GM03348 (cell line): ENCODE results near the gene TSR3.
A peak's percentile ranks its signal among the peaks of the same experiment; 100 is the strongest.
"Not testable (repeated sequence)": the region's sequence is repeated elsewhere in the genome, so short reads cannot be mapped to it uniquely, and the experiment has no call there.

Source experiments
- DNase-seq: peaks from one replicate; pipeline ENCODE4 v3.0.0; 2012; ENCODE audit warnings: low spot score

The TSR3 gene

DNA sequence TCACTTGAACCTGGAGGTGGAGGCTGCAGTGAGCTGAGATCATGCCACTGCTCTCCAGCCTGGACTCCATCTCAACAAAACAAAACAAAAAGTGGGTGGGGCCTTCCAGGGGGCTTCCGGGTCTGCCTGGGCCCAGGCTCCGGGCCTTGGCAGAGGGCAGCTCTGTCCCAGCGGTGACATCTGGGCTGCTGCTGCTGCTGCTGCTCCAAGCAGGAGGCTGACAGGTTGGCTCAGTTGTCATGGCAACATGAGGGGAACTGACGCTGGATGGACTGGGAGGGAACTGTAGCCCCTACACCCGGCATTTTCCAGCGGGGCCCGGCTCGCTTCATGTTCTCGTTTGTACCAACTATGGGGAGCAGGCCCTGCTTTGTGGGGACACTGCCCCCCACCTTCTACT, 14.2 kb downstream of the TSR3 start:
- DNase-seq = no peak

DNA sequence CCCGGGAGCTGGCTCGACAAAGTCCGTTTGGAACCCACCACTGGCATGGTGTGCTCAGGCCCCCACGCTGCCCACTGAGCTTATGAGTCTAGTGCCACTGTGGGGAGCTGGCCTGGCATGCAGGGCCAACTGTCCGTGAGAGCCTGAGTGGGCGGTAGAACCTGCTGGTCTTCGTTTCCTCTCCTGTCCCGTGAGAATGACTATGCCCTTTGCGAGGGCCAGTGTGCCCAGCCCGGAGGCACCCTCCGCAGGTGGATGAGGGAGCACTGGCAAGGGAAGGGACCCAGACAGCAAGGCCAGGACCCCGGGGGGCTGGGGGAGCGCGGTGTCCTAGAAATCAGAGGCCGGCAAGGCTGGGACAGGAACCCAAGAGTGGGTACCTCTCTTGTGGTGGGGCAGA, 15.1 kb downstream of the TSR3 start:
- no peak for DNase-seq

DNA sequence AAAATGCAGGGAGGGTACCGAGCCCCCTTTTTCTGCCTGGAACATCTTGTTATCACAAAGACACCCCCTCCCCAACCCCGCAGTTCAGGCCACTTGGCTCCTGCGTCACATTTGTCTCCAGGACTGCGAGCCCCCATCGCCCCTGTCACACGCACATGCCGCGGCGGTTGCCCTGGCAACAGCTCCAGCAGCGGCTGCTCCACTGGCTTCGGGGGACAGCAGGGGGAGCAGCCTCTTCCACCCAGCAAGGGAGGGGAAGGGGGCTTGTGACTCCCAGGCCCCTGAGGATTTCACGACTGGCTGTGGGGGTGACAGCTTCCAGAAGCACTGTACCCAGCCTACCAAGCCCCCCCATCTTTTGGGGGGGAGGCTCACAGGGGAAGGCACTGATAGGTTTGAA, 15.7 kb downstream of the TSR3 start:
- no peak for DNase-seq

DNA sequence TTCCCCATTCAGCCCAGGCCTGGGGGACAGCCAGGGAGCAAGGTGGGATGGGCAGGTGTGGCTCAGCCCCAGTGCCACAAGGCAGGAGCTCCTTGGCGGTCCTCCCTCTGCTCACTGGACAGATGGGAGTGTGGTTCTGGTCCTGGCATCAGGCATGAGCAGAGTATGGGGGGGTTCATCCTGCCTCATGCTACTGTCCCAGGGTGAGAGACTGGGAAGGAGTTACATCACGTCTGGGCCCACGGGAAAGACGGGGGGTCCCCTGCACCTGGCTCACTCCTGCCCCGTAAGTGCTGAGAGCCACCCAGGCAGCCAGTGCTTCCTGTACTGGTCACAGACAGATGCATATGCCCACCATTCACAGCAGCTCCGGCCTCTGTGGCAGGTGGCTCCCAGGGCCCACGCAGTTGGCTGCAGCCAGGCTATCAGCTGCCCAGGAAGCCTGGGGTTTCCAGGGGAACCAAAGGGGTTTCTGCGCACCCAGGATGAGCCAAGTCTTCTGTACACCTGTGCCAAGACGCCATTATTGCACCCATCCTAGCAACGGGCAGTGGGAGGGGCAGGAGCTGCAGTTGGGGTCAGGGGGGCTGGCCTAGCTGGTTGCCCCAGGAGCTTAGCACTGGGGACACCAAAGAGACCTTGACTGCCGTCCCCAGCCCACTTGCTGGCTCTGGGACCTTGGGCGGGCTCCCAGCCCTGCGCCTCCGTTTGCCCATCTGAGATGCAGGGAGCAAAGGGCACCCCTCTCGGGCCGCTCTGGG, 16.3 kb downstream of the TSR3 start:
- no peak for DNase-seq

DNA sequence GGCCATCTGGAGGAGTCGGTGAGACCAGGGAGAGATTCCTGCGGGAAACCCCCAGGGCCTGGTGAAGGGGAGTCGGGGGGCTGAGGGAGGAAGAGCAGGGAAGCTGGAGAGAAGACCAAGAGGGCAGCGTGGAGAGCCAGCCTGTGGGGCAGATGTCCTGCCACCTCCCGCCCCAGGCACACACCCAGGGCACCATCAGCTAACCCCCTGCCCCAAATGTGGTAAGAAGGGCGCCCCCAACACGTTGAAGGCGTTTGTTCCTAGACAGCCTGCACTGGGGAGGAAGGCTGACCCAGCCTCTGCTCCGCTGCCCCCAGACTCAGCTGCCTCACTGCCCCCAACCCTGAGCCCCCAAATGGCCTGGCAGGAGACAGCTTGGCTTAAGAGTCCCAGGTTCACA, 16.9 kb downstream of the TSR3 start:
- DNase-seq = no peak

DNA sequence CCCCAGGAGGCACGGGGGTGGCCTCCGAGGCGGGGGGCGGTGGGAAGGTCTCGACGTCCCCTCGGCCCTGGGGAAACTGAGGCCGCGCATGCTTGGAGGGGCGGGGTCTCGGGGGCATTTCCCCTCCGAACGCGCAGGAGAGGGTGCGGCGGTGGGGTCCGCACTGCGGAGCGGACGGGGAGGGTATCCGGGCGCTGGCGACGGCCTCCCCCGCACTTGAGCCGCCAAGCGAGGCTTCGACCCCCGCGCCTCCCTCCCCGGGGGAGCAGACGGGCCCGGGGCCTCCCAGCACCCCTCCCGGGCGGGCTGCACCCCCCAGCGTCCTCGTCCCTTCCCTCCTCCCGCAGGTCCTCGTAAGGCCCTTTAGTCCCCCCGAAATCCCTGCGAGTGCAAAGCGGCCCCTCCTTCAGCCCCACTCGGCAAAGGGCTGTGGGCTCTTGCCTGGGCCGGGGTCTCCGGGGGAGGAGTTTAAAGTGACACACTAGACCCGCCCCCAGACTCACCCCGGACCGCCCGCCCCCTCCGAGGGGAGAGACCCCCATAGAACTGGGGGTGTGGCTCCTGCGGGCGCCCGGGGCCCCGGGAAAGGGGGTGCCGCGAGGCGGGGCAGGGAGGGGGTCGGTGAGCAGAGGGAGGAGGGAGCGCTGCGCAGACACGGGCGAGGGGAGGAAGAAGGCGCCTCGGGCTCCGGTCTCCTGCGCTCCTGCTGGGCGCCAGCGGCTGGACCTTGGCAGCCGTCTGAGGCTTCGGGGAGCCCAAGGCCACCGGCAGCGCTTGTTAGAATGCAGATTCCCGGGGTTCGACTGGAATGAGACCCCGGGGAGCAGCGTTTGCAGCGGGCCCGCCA, 17.6 kb downstream of the TSR3 start:
- DNase-seq = no peak

DNA sequence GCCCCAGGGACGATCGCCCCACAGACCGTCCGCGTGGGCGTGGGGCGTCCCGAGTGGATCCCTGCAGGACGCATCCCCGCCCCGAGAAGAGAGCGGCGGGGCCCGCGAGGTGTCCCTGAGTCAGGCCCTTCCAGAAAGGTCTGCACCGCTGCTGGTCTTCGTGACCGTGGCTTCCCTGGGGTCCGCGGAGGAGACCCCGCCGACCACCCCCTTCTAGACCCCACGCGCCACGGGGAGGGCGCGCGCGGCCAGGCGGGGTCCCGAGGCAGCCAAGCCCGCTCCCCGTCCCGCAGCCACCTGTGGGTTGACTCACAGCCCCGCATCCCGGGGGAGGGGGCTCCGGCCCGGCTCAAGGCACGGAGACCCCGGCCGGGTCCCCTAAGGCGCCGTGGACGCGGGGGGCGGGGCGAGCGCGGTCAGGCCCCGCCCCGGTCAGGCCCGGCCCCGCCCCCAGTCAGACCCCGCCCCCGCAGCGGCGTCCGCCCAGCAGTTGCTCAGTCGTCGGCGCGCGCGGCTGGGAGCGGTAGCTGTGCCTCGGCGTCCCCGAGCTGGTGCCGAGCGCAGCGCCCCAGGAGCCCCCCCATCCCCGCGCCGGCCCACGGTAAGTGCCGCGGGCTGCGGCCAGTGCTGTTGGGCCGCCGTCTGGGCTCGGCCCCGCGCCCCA, 18.4 kb downstream of the TSR3 start, which contains the start of gene BAIAP3:
Gene BAIAP3 (plus strand): TSS at position 497 of the 664 bp plus-strand sequence. CDS start 4,905 bp downstream, outside the sequence.
- DNase-seq = peak; percentile 86

DNA sequence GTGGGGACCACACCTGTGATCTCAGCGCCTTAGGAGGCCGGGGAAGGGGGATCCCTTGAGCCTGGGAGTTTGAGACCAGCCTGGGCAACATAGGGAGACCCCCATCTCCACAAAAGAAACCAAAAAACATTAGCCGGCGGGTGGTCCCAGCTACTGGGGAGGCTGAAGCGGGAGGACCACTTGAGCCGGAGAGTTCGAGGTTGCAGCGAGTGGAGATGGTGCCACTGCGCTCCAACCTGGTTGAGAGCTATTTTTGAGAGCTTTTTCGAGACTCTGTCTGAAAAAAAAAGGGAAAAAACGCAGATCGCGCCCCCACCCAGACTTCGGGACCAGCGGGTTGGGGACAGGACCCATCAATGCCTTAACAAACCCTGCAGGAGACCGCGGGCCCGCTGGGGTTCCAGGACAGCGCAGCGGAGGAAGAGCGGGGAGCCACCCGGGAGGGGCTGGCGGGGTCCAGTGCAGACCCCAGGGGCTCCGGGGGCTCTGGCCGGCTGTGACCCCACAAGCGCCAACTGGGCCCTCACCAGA, 19.0 kb downstream of the TSR3 start:
- DNase-seq = no peak

DNA sequence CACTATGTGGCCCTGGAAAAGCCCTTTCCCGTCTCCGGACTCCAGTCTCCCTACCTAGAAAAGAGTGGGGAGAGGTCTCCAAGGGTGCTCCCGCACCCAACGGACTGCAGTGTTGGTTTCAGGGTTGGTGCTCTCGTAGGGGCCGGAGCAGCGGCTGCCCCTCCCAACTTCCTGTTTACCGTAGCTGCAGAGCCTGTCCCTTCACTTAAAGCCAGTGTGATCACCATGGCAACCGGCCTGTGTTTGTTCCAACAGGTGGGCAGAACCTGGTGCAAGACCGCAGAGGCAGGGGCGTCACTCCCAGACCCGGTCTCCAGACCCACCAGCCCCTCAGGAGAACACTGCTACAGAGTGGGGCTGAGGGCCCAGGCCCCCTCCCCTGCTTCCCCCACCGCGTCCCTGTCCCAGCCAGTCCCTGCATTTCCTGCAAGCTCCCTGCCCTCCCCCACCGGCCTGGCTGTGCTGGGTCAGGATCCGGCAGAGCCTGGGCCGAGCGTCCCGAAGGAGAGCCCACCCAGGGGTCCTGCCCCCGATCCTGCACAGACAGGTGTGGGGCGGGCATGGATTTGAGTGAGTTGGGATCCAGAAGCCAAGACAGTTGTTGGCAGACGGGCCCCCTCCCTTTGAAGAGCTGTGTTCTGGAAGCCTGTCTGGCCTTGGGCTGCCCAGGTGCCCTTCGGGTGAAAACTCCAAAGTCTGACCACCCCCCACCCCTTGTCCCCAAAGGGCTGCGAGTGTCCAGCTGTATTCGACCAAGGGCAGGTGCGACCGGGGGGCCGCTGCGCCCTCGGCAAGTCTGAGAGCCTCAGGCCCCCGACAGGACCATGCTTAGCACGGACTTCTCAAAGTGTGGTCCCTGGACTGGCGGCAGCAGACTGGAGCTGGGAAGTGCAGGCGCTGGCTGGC, 19.7 kb downstream of the TSR3 start:
- DNase-seq = peak; percentile 43

DNA sequence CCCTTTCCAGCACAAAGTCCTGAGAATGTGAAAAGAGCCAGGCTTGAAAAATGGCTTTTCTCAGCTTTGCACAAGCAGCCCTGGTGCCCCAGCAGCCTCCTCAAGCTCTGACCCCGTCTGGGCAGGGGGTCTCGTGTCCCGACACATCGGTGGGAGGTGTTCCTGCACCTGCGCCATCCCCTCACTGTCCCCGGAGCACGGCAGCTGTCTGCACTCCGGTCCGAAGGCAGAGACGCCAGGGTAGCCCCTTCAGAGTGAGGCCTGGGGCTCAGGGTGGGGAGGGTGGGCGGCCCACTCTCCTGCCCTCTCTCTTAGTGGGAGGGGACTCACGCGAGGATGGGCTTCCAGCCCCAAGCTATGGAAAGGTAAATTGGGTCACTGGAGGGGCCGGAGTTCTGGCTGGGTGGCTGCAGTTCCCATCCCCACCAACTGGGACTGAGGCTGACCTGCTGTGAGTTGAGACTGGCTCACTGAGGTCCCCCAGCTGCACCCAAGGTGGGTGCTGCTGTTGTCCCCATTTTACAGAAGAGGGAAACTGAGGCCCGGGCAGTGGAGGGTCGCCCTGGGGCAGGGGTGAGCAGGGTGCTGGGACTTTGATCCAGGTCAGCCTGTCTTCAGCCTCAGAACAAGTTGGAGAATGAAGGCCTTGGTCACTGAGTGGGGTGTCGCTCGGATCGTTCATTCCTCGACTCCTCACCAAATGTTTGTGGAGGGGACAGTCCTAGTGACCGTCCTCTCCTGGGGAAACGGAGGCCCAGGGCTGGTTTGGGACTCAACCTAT, 20.6 kb downstream of the TSR3 start:
- DNase-seq = no peak

DNA sequence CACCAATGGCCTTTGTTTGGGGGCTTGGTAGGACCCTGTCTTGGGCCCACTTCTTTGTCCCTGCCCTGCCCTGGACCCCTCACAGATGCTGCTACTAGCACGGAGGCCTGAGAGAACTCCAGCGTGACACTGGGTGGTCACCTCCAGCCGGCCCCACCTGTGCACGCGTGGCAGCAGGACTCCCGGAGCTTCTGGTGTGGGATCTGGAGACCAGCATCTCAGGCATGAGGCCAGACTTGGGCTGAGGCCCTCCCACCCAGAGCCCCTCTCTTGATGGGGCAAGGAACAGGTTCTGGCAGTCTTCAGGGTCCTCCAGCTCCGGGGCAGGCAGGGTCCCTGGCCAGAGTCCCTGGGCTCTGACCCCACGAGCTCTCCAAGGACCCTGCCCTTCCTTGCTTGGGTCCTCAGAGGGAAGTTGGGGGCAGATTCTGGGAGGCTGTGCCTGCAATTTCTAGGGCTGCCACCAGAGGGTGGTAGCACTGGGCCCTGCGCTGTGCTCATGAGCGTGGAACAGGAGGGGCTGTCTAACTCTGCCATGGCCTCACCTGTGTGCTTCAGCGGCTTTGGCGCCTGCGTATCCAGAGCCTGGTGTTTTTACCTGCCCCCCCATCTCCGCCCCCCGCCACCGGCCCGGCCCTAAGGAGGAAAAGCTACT, 21.3 kb downstream of the TSR3 start:
- DNase-seq = no peak

DNA sequence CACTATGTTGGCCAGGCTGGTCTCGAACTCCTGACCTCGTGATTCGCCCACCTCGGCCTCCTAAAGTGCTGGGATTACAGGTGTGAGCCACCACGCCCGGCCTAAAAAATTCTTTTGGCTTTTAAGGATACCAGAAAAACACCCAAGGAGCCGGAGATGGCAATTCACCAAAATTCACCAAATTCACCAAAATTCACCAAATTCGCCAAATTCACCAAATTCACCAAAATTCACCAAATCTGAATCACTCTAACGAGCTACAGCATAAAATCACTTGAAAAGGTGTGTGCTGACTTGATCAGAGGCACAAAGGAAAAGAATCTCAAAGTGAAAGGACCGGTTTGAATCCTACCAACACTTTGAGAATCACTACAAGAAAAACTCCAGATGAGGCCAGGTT, 22.7 kb downstream of the TSR3 start:
- DNase-seq = not testable (repeated sequence)

DNA sequence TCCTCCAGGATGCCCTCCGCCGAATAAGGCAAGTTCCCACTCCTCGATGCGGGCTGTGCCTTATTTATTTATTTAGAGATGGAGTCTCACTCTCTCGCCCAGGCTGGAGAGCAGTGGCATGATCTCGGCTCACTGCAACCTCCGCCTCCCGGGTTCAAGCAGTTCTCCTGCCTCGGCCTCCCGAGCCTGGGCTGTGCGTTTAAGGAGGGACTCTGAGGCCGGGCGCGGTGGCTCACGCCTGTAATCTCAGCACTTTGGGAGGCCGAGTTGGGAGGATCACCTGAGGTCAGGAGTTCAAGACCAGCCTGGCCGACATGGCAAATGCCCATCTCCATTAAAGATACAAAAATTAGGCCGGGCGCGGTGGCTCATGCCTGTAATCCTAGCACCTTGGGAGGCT, 23.5 kb downstream of the TSR3 start:
- DNase-seq = not testable (repeated sequence)

DNA sequence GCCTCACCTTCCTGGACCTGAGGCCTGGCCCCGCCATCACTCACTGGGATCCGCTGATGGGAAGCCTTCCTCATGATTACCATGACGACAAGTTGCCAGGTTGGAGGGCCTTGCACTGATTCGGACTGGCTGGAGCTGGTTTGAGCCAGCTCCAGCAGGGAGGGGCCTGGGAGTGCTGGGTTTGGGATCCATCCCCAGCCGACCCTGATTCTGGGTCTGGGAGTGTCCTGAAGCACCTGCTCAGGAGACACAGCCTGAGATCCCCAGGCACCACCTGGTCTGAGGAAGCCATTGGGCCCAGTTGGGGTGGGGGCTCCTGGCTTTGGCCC, 24.1 kb downstream of the TSR3 start:
- DNase-seq = no peak

DNA sequence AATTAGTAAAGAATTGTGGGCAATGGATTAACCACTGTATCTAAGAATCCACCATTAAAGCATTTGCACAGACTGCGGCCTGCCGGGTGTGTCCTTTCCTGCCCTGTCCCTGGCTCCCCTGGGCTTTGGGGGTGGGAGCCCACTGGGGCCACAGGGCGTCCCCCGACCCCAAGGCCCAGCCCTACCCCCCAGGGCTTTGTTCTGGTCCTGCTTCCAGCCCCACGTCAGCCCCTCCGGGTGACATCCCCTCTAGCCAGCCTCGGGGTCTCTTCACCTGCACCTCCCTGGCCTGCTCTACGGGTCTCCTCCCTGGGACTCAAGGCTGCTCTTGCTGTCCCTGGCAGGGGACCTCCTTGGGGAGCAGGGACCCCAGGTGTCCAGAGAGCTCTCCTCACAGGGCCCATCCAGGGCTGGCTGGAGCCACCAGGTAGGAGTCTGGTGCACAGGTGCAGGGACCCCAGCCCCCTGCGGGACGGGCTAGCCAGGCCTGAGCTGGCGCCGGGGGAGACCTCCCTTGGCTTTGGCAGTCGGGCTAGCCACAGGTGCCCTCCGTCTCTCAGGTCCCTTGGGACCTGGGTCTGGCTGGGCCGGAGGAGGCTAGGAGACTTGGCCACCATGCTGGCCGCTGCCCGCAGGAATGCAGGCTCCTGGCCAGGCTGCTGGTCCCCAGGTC, 24.6 kb downstream of the TSR3 start:
- no peak for DNase-seq

DNA sequence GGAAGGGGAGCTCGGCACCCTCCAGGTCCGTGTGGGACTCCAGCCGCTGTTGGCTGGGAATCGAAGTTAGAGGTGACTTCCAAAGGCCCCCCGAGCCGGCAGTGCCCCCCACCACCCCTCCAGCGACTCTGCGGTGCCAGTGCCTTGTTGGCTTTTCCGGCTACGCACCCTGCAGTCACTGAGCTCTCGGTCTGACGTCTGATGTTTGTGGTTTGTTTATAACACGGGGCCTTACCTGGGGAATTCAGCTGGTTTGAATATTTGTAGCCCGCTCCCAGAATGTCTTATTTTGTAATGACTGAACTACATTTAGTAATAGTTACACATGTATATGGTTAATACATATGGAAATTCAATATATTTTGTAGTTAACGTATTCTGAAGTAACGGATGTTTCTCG, 25.3 kb downstream of the TSR3 start:
- no peak for DNase-seq

DNA sequence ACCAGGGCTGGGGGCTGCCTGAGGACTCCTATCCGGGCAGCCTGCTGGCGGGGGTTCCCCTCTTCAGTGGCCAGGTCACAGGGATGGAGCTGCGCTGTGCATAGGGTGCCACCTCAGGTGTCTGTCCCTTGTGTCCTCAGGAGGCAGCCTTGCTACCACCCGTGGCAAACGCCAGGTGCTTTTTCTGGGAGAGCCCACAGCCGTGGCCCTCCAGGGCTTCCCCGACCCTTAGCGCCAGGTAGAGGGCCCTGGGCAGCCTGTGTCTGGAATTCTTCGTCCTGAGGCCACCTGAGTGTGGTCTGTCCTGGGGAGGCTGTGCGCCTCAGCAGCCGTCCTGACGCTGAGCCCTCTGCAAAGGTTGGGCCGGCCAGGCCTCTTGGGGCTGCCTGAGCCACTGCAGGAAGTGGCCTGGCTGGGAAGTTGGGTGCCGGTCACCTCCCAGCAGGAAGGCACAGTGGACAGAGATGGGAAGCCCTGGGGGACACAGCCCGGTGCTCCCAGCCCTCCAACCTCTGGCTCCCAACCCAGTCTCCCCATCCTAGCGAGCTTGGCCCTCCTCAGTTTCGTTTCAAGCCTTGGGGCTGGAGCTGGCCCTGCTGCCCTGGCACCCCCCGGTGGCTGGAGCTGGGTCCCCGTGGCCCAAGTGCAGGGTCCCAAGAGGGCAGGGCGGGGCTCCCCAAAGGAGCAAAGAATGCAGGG, 25.9 kb downstream of the TSR3 start:
- no peak for DNase-seq

DNA sequence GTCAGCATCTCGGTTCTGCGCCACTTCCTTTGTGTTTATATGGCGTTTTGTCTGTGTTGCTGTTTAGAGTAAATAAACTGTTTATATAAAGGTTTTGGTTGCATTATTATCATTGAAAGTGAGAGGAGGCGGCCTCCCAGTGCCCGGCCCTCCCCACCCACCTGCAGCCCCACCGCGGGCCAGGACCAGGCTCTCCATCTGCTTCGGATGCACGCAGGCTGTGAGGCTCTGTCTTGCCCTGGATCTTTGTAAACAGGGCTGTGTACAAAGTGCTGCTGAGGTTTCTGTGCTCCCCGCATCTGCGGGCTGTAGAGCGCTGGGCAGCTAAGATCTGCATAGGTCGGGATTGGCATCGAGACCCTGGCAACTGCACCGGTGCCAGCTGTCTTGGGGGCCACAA, 26.4 kb downstream of the TSR3 start:
- DNase-seq = no peak

DNA sequence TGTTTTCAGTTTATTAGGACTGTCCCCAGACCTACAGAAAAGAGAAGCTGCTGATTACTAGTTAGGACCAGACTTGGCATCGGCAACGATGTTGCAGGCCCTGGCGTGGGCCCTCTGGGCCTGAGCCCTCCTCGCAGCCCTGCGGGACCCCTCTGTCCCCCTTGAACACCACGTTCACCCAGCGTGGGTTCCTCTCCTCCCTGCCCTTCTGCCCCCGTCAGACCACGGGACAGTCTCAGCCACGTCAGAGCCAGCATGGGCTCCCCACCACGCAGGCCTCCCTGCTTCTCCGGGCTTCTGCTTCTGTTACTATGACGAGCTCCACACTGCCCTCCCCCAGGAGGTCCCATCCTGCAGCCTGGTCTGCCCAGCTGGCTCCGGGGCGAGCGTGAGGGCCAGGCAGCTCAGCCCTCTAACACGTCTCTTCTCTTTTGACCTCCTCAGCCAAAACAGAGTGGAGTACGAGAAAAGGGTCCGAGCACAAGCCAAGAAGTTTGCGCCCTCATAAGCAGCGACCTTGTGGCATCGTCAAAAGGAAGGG, 27.3 kb downstream of the TSR3 start:
- DNase-seq = no peak
